KOPT-K1 (cell line): ENCODE data around the gene TBC1D10A.
A peak's percentile ranks its signal among the peaks of the same experiment; 100 is the strongest.

ENCODE experiments used
- H3K27ac ChIP-seq: fragments of 200-600 bp; sonication (generic); 2 replicates; pipeline ENCODE4 v1.5.1; 2016; ENCODE audit warnings: antibody characterized with exemption, mild to moderate bottlenecking, low read depth, low read length; ENCODE audit not compliant: poor library complexity, severe bottlenecking
- H3K36me3 ChIP-seq: fragments of 200-600 bp; sonication (generic); 2 replicates; pipeline ENCODE4 v1.5.1; 2017; ENCODE audit warnings: antibody characterized with exemption, mild to moderate bottlenecking, low read length, moderate library complexity; ENCODE audit not compliant: insufficient read depth
- H3K9me3 ChIP-seq: fragments of 200-600 bp; sonication (generic); 2 replicates; pipeline ENCODE4 v1.5.1; 2017; ENCODE audit warnings: antibody characterized with exemption, low read length, mild to moderate bottlenecking; ENCODE audit not compliant: insufficient read depth, poor library complexity, severe bottlenecking

TBC1D10A gene, protein sequence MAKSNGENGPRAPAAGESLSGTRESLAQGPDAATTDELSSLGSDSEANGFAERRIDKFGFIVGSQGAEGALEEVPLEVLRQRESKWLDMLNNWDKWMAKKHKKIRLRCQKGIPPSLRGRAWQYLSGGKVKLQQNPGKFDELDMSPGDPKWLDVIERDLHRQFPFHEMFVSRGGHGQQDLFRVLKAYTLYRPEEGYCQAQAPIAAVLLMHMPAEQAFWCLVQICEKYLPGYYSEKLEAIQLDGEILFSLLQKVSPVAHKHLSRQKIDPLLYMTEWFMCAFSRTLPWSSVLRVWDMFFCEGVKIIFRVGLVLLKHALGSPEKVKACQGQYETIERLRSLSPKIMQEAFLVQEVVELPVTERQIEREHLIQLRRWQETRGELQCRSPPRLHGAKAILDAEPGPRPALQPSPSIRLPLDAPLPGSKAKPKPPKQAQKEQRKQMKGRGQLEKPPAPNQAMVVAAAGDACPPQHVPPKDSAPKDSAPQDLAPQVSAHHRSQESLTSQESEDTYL

DNA sequence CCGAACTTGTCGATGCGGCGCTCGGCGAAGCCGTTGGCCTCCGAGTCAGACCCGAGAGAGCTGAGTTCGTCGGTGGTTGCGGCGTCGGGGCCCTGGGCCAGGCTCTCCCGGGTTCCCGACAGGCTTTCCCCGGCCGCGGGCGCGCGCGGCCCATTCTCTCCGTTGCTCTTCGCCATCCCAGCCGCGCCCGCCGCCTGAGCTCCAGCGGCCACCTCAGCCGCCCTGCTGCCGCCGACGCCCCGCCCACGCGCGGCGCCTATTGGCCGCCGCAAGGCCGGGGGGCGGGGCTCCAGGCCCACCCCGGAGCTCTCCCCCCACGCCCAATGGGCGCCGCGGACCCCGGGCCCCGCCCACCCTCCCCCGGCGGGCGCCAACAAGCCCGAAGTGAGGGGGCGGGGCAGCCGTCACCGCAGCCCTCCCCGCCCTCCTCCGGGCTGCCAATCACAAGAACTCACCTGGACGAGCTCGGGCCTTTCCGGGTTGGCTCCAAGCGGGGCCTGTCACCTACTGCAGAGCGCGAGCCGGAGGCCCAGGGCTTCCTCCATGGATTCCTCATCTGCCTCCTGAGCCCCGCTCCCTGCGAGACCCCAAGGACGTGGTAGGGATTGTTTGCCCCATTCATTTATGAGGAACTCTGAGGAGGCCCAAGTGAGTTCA, at the start of gene TBC1D10A:
Gene TBC1D10A (minus strand): TSS at position 236 of the 657 bp plus-strand sequence. CDS start 60 bp downstream, at position 176.
- H3K9me3 ChIP-seq: peaks cover 12% of the 10 kb centered on the region
- H3K27ac ChIP-seq: peak within 1 kb of the TSS; percentile 84
- H3K36me3 ChIP-seq: peaks cover 53% of the 10 kb centered on the region

DNA sequence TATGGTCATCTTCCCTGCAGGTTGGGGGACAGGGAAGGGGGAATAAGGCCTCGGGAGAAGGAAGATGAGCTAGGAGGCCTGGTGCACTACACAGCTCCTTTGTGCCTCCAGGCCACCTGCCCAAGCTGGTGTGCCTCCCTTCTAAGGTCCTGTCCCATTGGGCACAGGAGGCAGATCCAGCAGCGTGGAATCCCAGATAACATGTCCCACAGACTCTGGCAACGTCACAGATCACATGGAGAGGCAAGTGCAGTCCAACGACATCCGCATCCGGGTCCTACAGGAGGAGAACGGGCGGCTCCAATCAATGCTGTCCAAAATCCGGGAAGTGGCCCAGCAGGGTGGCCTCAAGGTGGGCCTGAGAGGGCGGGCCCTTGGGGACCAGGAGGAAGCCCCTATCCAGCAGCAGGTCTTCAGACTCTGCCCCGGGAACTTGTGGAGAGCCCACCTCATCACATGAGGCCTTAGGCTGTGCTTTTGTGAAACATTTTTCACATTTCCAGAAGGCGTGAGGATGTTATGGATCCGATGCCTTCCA, 48.6 kb upstream of the TBC1D10A start:
- no peak overlapping the region for H3K27ac ChIP-seq
- no peaks in the 10 kb centered on the region for H3K9me3 ChIP-seq
- no peaks in the 10 kb centered on the region for H3K36me3 ChIP-seq

DNA sequence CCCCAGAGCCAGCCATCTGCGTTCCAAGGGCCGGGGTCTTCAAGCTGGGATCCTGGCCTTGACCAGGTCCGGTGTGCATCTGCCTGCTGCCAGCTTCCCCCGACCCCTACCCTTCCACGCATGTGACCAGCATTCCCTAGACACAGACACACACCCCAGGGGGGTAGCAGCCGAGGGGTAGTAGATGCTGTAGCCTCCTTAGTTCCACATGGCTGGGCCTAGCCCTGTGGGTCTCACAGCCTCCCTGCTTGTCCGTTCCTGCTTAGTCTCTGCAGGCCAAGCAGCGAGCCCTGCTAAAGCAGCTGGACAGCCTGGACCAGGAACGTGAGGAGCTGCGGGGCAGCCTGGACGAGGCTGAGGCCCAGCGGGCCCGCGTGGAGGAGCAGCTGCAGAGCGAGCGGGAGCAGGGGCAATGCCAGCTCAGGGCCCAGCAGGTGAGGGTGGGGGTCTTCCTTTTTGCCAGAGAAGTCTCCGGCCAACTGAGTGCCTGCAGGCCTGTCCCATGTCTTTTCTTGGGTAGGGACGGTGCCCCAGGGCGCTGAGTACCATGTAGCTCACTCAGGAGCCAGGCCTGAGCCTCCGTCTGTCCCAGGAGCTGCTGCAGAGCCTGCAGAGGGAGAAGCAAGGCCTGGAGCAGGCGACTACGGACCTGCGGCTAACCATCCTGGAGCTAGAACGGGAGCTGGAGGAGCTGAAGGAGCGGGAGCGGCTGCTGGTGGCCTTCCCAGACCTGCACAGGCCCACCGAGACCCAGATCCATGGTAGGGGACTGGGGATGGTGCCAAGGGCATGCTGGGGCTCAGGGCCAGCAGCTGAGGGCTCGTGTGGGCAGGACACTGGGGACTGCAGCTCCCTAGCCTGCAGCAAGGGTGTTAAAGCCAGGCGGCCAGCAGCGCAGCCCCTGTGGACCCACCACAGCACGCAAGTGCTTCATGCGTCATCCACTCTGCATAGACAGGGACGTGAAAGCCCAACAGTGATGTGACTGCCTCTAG, 46.9 kb upstream of the TBC1D10A start:
- no peaks in the 10 kb centered on the region for H3K36me3 ChIP-seq
- H3K9me3 ChIP-seq: no peaks in the 10 kb centered on the region
- no peak overlapping the region for H3K27ac ChIP-seq

DNA sequence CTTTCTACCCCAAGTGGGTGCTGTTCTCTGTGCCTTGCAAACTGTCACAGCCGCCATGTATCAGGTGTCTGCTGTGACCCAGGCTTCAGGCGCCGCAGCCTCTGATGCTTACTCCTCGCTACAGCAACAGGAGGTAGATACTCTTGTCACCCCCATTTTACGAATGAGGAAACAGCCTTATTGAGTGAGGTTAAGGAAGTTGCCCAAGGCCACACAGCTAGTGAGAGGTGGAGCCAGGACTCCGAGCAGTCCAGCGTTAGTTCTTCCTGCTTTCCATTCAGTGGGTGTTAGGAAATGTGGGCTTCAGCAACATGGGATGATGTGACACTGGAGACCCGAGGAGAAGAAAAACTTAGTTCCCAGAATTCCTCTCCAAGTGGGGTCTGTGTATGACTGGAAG, 46.2 kb upstream of the TBC1D10A start:
- Histone ChIP-seq H3K27ac (no peak overlapping the region), H3K9me3 (no peaks in the 10 kb centered on the region), H3K36me3 (no peaks in the 10 kb centered on the region)

DNA sequence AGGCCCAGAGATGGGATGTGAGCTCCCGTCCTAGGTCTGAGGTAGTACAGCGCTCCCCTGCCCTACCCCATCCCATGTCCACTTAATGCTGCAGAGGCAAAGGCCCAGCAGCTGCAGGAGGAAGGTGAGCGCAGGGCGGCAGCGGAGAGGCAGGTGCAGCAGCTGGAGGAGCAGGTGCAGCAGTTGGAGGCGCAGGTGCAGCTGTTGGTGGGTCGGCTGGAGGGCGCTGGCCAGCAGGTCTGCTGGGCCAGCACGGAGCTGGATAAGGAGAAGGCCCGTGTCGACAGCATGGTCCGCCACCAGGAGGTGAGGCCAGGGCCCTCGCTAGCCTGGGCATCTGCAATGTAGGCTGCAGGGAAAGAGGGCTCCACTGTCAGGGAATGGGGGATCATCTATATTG, 45.2 kb upstream of the TBC1D10A start:
- Histone ChIP-seq H3K9me3 (no peaks in the 10 kb centered on the region), H3K36me3 (no peaks in the 10 kb centered on the region), H3K27ac (no peak overlapping the region)

DNA sequence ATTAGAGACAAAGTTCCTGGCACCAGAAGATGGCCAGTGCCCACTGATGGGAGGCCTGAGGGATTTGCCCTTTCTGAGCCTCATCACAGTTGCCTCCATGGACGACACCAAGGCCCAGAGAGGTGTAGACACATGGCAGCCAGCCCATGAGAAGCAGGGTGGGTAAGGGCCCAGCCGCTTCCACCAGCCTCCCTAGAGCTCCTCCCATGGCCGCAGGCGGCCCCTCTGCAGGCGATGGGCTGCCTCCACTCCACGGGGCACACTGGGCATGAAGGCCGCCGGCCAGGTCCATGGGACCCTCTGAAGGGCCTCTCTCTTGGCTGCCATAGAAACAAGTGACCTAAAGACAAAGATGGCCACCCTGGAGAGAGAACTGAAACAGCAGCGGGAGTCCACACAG, 44.6 kb upstream of the TBC1D10A start:
- H3K9me3 ChIP-seq: no peaks in the 10 kb centered on the region
- no peak overlapping the region for H3K27ac ChIP-seq
- H3K36me3 ChIP-seq: no peaks in the 10 kb centered on the region

DNA sequence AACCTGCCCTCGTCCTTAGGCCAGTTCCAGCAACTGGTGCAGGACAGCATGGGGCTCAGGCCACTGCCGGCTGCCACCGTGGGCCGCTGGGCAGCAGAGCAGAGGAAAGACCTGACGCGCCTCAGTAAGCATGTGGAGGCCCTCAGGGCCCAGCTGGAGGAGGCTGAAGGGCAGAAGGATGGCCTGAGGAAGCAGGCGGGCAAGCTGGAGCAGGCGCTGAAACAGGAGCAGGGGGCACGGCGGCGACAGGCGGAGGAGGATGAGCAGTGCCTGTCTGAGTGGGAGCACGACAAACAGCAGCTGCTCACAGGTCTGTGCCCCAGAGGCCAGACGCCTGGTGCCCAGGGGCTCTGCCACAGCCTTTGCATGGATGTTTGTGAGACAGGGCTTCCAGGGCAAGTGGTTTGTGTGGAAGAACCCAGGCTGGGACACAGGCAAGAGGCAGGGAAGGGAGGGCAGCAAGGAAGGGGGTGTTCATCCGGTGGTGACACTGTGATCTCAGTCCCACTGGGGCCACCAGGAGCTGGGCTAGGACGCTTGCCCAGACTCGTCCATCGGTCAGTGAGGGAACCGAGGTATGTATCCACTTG, 44.0 kb upstream of the TBC1D10A start:
- Histone ChIP-seq H3K27ac (no peak overlapping the region), H3K36me3 (no peaks in the 10 kb centered on the region)

DNA sequence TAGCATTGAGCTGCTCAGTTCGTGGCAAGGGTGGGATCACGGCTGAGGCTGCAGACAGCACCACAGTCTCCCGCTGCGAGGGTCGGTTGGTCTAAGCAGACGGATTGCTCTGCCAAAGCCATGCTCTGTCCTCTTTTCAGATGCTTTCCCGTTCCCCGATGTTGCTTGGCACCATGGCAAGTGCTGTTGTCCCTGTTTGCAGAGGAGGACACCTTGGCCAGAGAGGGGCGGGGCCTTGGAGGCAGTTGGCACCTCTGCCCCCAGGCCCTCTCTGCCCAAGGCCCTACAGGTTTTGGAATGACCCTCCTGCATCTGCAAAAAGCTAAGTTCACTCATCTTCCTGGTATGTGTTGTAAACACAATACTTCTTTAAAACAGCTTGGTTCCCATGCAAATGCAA, 41.7 kb upstream of the TBC1D10A start:
- Histone ChIP-seq H3K27ac (no peak overlapping the region), H3K9me3 (no peaks in the 10 kb centered on the region), H3K36me3 (no peaks in the 10 kb centered on the region)

More for the DNA sequence above, 44.0 kb upstream of the TBC1D10A start:
- no peaks in the 10 kb centered on the region for H3K9me3 ChIP-seq

DNA sequence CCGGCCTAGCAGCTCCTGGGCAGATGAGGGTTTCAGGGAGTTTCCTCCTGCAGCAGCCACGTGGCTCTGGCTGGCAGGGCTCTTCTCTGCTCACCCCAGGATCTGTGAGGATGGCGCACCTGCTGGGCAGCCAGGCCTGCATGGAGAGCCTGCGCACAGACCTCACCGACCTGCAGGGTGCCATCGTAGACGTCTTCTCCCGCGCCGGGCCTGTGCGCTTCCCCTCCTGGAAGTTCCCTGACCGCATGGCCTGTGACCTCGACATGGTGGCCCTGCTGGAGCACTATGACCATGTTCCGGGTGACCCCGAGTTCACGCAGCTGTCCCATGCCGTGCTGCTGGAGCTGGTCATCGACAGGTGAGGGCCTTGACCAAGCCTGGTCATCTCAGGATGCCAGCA, 39.1 kb upstream of the TBC1D10A start:
- Histone ChIP-seq H3K9me3 (no peaks in the 10 kb centered on the region), H3K27ac (no peak overlapping the region), H3K36me3 (no peaks in the 10 kb centered on the region)

DNA sequence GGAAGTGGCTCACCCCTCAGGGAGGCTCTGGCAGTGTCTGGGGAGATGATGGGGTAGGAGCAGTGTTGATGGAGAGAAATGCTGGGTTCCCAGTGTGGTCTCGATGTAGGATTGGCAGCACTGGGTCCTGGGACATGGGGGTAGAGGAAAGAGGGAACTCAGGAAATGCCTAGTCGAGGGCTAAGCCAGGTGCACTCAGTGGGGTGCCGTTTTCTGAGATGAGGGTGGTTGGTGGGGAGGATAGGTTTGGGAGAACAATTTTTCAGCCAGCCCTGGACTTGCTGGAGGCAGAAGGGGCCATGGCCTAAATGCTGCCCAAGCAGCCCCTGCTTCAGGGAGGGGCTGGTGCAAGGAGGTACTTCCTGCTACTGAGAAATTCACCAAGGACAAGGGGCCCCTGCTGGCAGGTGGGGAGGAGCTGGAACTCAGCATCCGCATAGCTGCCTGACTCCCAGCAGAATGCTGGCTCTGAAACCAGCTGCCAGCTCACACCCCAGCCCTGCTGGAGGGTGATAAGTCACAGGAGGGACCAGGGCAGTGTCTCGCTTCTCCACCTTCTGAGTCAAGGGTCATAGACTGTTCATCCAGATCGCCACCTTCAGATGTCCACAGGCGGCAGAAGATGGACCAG, 36.0 kb upstream of the TBC1D10A start:
- Histone ChIP-seq H3K27ac (no peak overlapping the region), H3K36me3 (no peaks in the 10 kb centered on the region), H3K9me3 (no peaks in the 10 kb centered on the region)

DNA sequence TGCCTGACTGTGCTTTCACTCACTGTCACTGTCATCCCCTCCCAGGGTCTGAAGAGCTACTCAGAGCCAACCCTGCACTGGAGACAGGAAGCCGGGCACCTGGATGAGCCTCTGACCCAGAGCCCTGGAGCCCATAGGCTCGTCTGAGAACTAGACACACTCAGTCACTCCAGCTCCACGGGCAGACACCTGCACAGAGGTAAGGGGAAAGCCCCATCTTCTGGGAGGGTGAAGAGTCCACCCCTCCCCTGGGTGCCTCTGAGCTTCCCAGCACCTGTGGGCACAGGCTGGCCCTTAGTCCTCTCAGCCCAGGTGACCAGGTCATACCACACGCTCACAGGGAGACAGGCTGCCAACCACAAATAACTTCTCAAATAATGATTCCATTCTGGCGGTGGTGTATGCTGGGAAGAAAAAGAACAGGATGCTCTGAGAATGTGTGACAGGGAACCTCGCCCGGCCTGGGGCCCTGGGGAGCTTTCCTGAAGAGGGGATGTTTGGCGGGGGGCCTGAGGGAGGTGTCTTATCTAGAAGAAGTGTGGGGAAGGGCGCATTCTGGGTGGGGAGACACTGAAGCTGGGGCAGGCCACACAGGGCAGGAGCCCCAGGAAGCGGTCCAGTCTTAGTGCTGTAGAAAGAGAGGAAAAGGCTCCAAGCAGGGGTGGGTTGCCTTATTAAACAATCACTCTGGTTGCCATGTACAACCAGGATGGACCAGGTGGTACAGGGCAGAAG, 35.3 kb upstream of the TBC1D10A start:
- H3K27ac ChIP-seq: no peak overlapping the region
- H3K36me3 ChIP-seq: no peaks in the 10 kb centered on the region
- no peaks in the 10 kb centered on the region for H3K9me3 ChIP-seq

DNA sequence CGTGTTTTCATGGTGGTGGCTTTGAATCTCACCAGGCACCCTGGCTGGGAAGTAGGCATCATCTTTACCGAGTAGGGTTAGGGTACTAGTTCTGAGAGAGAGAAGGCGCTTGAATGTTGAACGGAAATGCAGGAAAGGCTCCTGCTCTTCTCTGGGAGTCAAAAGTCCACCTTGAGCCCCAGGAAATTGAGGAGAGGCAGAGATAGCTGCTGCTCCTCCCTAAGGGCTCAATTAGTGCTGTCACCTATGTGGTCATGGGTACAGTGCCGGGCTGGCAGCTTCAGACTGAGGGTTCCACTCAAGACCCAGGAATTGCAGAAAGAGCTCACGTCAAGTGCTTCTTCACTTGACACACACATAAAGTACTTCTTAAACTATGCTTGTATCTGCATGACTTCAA, 31.8 kb upstream of the TBC1D10A start:
- H3K36me3 ChIP-seq: peaks cover 18% of the 10 kb centered on the region
- no peaks in the 10 kb centered on the region for H3K9me3 ChIP-seq
- no peak overlapping the region for H3K27ac ChIP-seq

DNA sequence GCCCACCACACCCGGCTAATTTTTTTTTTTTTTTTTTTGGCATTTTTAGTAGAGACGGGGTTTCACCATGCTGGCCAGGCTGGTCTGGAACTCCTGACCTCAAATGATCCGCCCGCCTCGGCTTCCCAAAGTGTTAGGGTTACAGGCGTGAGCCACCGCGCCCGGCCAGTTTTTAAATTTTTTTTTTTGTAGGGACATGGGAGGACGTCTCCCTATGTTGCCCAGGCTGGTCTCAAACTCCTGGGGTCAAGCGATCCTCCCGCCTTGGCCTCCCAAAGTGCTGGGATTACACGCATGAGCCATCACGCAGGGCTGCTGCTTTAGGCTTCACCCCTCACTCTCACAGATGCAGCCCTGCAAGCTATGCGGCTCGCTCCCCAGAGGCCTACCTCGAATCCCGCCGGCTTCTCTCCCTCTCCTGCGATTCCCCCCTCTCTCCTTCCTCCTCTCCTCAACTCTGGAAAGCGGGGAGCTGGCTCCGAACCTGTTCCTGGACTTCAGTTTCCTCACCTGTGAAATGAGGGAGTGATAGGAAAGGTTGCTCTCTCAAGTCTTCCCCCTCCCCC, 31.0 kb upstream of the TBC1D10A start:
- H3K36me3 ChIP-seq: peaks cover 26% of the 10 kb centered on the region
- H3K27ac ChIP-seq: no peak overlapping the region
- no peaks in the 10 kb centered on the region for H3K9me3 ChIP-seq
